BJ (cell line): Measurements from ENCODE around the gene UQCRHL. TPM values are rescaled to one million over a fixed set of nuclear protein-coding genes. Genes with fewer than 3 reads are reported as not detected.

Experiments
- CTCF ChIA-PET: fragments of 350-600 bp; formaldehyde crosslinking; extraction: SDS; loops from one replicate; lab custom pipeline; 2021; ENCODE audit warnings: antibody characterized with exemption, inconsistent platforms; lab: Yijun Ruan, JAX
- POLR2A ChIA-PET: fragments of 300-600 bp; sonication (Branson Sonifier 250); formaldehyde crosslinking; extraction: SDS; loops from one replicate; lab custom pipeline; 2021; ENCODE audit warnings: antibody characterized with exemption; lab: Charles Lee
- DNase-seq: peaks from one replicate; pipeline ENCODE4 v3.0.0-alpha.2; 2011; ENCODE audit warnings: low read depth
- H3K27me3 ChIP-seq: 2 replicates; pipeline ENCODE4 v1.6.0; 2011; ENCODE audit warnings: low read length; ENCODE audit not compliant: control insufficient read depth, insufficient read depth
- H3K36me3 ChIP-seq: 2 replicates; pipeline ENCODE4 v1.5.1; 2011; ENCODE audit warnings: low read length; ENCODE audit not compliant: control insufficient read depth, insufficient read depth
- H3K4me3 ChIP-seq: 2 replicates; pipeline ENCODE4 v1.5.1; 2011; ENCODE audit warnings: low read depth, mild to moderate bottlenecking, control low read depth, low read length
- CTCF ChIP-seq: IDR thresholded peaks from 2 replicates; pipeline ENCODE4 v1.5.1; 2011; ENCODE audit warnings: low read depth, mild to moderate bottlenecking, control low read depth, inconsistent platforms, low read length, moderate library complexity; ENCODE audit not compliant: insufficient read depth
- polyA plus RNA-seq: library from polyadenylated mRNA; depleted of rRNA; stranded (reverse); fragments of >200 nt; gene quantifications from 2 replicates; pipeline ENCODE4 v1.2.3, GENCODE V29; 2011

Gene UQCRHL
- polyA plus RNA-seq, 1 experiment = 0.56 TPM

- no peak for DNase-seq
- H3K36me3 ChIP-seq = no peaks in the 10 kb centered on the region
- no peak overlapping the region for H3K4me3 ChIP-seq
- no peak for TF ChIP-seq CTCF
- no peaks in the 10 kb centered on the region for H3K27me3 ChIP-seq
- CTCF ChIA-PET = no interaction called here
- POLR2A ChIA-PET = no interaction called here
Observed at GRCh38 chr1:15826810-15827507, 19.5 kb upstream of the UQCRHL start.

GRCh38 chr1:15825800-15826199 is 18.4 kb upstream of the UQCRHL start:
- Histone ChIP-seq H3K27me3 (no peaks in the 10 kb centered on the region), H3K36me3 (no peaks in the 10 kb centered on the region), H3K4me3 (no peak overlapping the region)
- no peak for DNase-seq
- CTCF ChIA-PET = interaction anchor here (1.0 kb wide), 1 partner anchor 253 kb away, joined by 4 read pairs; no protein-coding TSS in a partner anchor
- POLR2A ChIA-PET = no interaction called here
- TF ChIP-seq CTCF = no peak

- no peak for TF ChIP-seq CTCF
- DNase-seq = no peak
- H3K27me3 ChIP-seq = no peaks in the 10 kb centered on the region
- POLR2A ChIA-PET = no interaction called here
- H3K4me3 ChIP-seq = no peak overlapping the region
- CTCF ChIA-PET = interaction anchor here (0.9 to 1.2 kb wide), 2 partner anchors 29 to 175 kb away, joined by 3 to 4 read pairs; no protein-coding TSS in a partner anchor
- H3K36me3 ChIP-seq = no peaks in the 10 kb centered on the region
Observed at GRCh38 chr1:15820478-15820877, 13.0 kb upstream of the UQCRHL start.

- no peak for DNase-seq
- no peaks in the 10 kb centered on the region for H3K27me3 ChIP-seq
- CTCF ChIA-PET = interaction anchor here (1.0 to 2.7 kb wide), 7 partner anchors 9 to 178 kb away, joined by 3 to 18 read pairs (median 8); partner anchors contain the start of gene UQCRHL
- POLR2A ChIA-PET = interaction anchor here (0.6 kb wide), 1 partner anchor 17 kb away, joined by 3 read pairs; no protein-coding TSS in a partner anchor
- no peaks in the 10 kb centered on the region for H3K36me3 ChIP-seq
- no peak overlapping the region for H3K4me3 ChIP-seq
- TF ChIP-seq CTCF = no peak
Observed at GRCh38 chr1:15816674-15817073, 9.2 kb upstream of the UQCRHL start.

GRCh38 chr1:15810073-15810472 is 2.6 kb upstream of the UQCRHL start:
- no peak for DNase-seq
- POLR2A ChIA-PET = interaction anchor here (0.6 kb wide), 1 partner anchor 24 kb away, joined by 15 read pairs; no protein-coding TSS in a partner anchor
- TF ChIP-seq CTCF = no peak
- Histone ChIP-seq H3K4me3 (no peak overlapping the region), H3K27me3 (no peaks in the 10 kb centered on the region), H3K36me3 (no peaks in the 10 kb centered on the region)
- CTCF ChIA-PET = interaction anchor here (0.8 kb wide), 1 partner anchor 11 kb away, joined by 4 read pairs; no protein-coding TSS in a partner anchor
